ENCODE data around the gene DSC1.

DNA sequence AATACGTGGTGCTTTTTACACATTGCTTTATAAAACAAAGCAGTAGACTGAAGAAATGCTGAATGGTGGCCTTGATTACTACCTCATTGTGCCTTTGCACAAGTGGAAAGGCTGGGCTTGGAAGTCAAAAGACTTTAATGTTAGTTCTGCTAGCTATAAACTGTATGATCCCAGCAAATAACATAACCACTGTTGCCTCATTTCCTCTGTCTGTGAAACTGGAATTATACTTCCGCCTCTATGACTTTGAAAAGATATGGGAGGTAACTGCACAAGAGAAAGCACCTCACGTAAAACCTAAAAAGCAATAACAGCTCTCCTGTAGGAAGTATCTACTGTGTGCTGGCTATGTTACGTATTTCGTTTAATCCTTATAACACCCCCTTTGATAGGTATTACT, 43.4 kb upstream of the DSC1 start:
- TF ChIP-seq SP1 (IDR thresholded peaks at IDR 0.05), result no peak
- no peak for TF ChIP-seq FOXM1 (IDR thresholded peaks at IDR 0.05; ENCODE audit: borderline replicate concordance)
- no peak for TF ChIP-seq ELF4 (IDR thresholded peaks at IDR 0.05)
- no peak for TF ChIP-seq FOXA1 (IDR thresholded peaks at IDR 0.05)
- no peak for TF ChIP-seq HDGF (IDR thresholded peaks at IDR 0.05; ENCODE audit: borderline replicate concordance)
- no peak for TF ChIP-seq NFRKB (IDR thresholded peaks at IDR 0.05)
- TF ChIP-seq ZNF384 (IDR thresholded peaks at IDR 0.05), result no peak
- no peak for TF ChIP-seq FOXK2 (IDR thresholded peaks at IDR 0.05)
- TF ChIP-seq BHLHE40 (IDR thresholded peaks at IDR 0.05; ENCODE audit: borderline replicate concordance), result no peak
- TF ChIP-seq CTBP1 (IDR thresholded peaks at IDR 0.05; ENCODE audit: borderline replicate concordance), result no peak
